CD4-positive, CD25-positive, alpha-beta regulatory T cell (primary cell): ENCODE data around the gene DIAPH3. TPM values are rescaled to one million over a fixed set of nuclear protein-coding genes. Genes with fewer than 3 reads are reported as not detected.

Experiments
- ATAC-seq, 2 donors: fragments of 150-1000 bp; cut with Tn5 transposase; one replicate each; pipeline ENCODE4 v1.10.0; 2021; ENCODE audit warnings: low read depth in 2 of 2, moderate number of reproducible peaks in 2 of 2, moderate library complexity in 1 of 2
- DNase-seq, 3 donors: peaks; one replicate each; pipeline versions ENCODE4 v3.0.0 to v3.0.0-alpha.2; 2012 to 2022; ENCODE audit warnings: mixed read lengths in 1 of 3
- H3K27ac ChIP-seq: one replicate; pipeline ENCODE4 v1.7.0; 2013; ENCODE audit warnings: mild to moderate bottlenecking, low read length; ENCODE audit not compliant: insufficient read depth, poor library complexity, severe bottlenecking
- H3K27me3 ChIP-seq: one replicate; pipeline ENCODE4 v1.7.0; 2013; ENCODE audit warnings: low read length; ENCODE audit not compliant: control insufficient read depth, insufficient read depth
- H3K36me3 ChIP-seq: one replicate; pipeline ENCODE4 v1.7.0; 2013; ENCODE audit warnings: mild to moderate bottlenecking, low read length, moderate library complexity; ENCODE audit not compliant: control insufficient read depth, insufficient read depth
- H3K4me1 ChIP-seq: 2 replicates; pipeline ENCODE4 v1.7.0; 2013; ENCODE audit warnings: mild to moderate bottlenecking, low read length; ENCODE audit not compliant: insufficient read depth, control insufficient read depth, poor library complexity, severe bottlenecking
- H3K4me3 ChIP-seq: one replicate; pipeline ENCODE4 v1.7.0; 2013; ENCODE audit warnings: low read depth, mild to moderate bottlenecking, low read length, moderate library complexity
- H3K9me3 ChIP-seq, 2 experiments: 1 replicate in 1 of 2; 2 replicates in 1 of 2; pipeline ENCODE4 v1.7.0; 2013; ENCODE audit warnings: low read length in 2 of 2, mild to moderate bottlenecking in 1 of 2, moderate library complexity in 1 of 2; ENCODE audit not compliant: control insufficient read depth in 2 of 2
- H3K27ac Mint-ChIP-seq, 3 donors: one replicate each; pipeline ENCODE4 v1.8.0; 2020 to 2022; ENCODE audit warnings: mild to moderate bottlenecking in 3 of 3, mixed read lengths in 3 of 3, moderate library complexity in 2 of 3
- H3K27me3 Mint-ChIP-seq: one replicate; pipeline ENCODE4 v1.8.0; 2022; ENCODE audit warnings: mild to moderate bottlenecking, mixed read lengths
- H3K36me3 Mint-ChIP-seq: one replicate; pipeline ENCODE4 v1.8.0; 2020; ENCODE audit warnings: mixed read lengths
- H3K4me1 Mint-ChIP-seq, 4 donors: one replicate each; pipeline ENCODE4 v1.8.0; 2020 to 2022; ENCODE audit warnings: mixed read lengths in 4 of 4, mild to moderate bottlenecking in 1 of 4
- H3K4me3 Mint-ChIP-seq, 4 donors: one replicate each; pipeline ENCODE4 v1.8.0; 2020 to 2022; ENCODE audit warnings: mild to moderate bottlenecking in 4 of 4, mixed read lengths in 4 of 4, moderate library complexity in 3 of 4
- H3K9me3 Mint-ChIP-seq, 7 donors: one replicate each; pipeline ENCODE4 v1.8.0; 2020 to 2022; ENCODE audit warnings: mixed read lengths in 7 of 7, mild to moderate bottlenecking in 3 of 7, moderate library complexity in 2 of 7
- polyA plus RNA-seq, 4 donors: library from polyadenylated mRNA; unstranded; fragments of 300-500 nt; fragmentation: Illumina TruSeq; gene quantifications; one replicate each; pipeline ENCODE4 v1.2.3, GENCODE V29; 2021
- total RNA-seq: library from RNA; stranded (reverse); gene quantifications from one replicate; pipeline ENCODE4 v1.2.3, GENCODE V29; 2022

The DIAPH3 gene
- total and polyA plus RNA-seq, 5 donors from 2014 or later, result 0.09 to 0.57 (median 0.27) TPM

GRCh38 chr13:59623206-59623915 lies 540.4 kb downstream of the DIAPH3 start:
- H3K4me3 Mint-ChIP-seq, result no peak overlapping the region
- Histone ChIP-seq H3K4me3 (no peak overlapping the region), H3K4me1 (no peaks in the 10 kb centered on the region), H3K36me3 (no peaks in the 10 kb centered on the region), H3K27ac (no peak overlapping the region), H3K9me3 (peaks cover 0 to 10% of the 10 kb centered on the region in 2 experiments), H3K27me3 (no peaks in the 10 kb centered on the region)
- peak overlapping the region in 1 of 3 donors; percentile 23 for H3K27ac Mint-ChIP-seq
- no peaks in the 10 kb centered on the region for H3K4me1 Mint-ChIP-seq
- H3K27me3 Mint-ChIP-seq, result peaks cover 9% of the 10 kb centered on the region
- DNase-seq (no peak), ATAC-seq (no peak)
- H3K9me3 Mint-ChIP-seq, result peaks cover 0 to 13% (median 3%) of the 10 kb centered on the region in 7 donors
- H3K36me3 Mint-ChIP-seq, result no peaks in the 10 kb centered on the region

- Histone ChIP-seq H3K4me3 (no peak overlapping the region), H3K27ac (no peak overlapping the region), H3K27me3 (no peaks in the 10 kb centered on the region), H3K9me3 (peaks cover 0 to 11% of the 10 kb centered on the region in 2 experiments), H3K4me1 (no peaks in the 10 kb centered on the region), H3K36me3 (no peaks in the 10 kb centered on the region)
- Mint-ChIP-seq H3K4me1 (no peaks in the 10 kb centered on the region), H3K27me3 (peaks cover 9% of the 10 kb centered on the region), H3K36me3 (no peaks in the 10 kb centered on the region), H3K9me3 (peaks cover 0 to 17% (median 5%) of the 10 kb centered on the region in 7 donors), H3K27ac (no peak overlapping the region), H3K4me3 (no peak overlapping the region)
- DNase-seq (no peak), ATAC-seq (no peak)
Measured at GRCh38 chr13:59621773-59622172, 542.0 kb downstream of the DIAPH3 start.

Other genes with a start within 250 kb of the DIAPH3 start
- 29.8 TPM for gene TDRD3, start 233.3 kb upstream of the DIAPH3 start, total RNA-seq
- 10 to 100 TPM in 2 of 4 donors, 1 to 10 TPM in 2; 9.0 to 10.2 (median 9.9) TPM for gene TDRD3, start 233.3 kb upstream of the DIAPH3 start, polyA plus RNA-seq